GM19372 (cell line): Measurements from ENCODE around the gene HS3ST3A1.
"Not testable (repeated sequence)": the region's sequence is repeated elsewhere in the genome, so short reads cannot be mapped to it uniquely, and the experiment has no call there.

Source experiments
- ATAC-seq: cut with Tn5 transposase; IDR thresholded peaks from one replicate; pipeline ENCODE4 v1.9.1; 2021; ENCODE audit warnings: mild to moderate bottlenecking, low read depth, moderate library complexity; ENCODE audit not compliant: unreplicated experiment

The HS3ST3A1 gene

GRCh38 chr17:13576661-13577526, 24.8 kb downstream of the HS3ST3A1 start:
- ATAC-seq: no peak

- no peak for ATAC-seq
These were observed 25.8 kb downstream of the HS3ST3A1 start for GRCh38 chr17:13575922-13576419.

DNA sequence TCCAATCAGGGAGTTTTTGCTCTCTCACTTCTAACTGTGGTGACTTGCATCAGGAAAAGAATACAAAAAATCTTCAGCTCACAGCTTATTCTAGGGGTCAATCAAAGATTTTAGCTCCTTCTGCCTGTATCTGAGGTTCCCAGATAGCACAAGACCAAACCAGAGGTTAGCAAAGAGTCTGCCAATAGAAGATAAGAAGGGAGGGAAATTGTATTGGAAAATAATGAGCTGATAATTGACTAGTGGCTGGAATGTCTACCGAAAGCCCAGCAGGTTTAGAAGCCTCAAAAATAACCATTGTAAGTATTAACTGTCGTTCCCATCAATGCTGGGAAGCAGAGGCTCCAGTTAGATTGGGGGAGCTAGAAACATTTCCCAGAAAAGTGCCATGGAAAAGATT, 26.3 kb downstream of the HS3ST3A1 start:
- ATAC-seq: no peak

DNA sequence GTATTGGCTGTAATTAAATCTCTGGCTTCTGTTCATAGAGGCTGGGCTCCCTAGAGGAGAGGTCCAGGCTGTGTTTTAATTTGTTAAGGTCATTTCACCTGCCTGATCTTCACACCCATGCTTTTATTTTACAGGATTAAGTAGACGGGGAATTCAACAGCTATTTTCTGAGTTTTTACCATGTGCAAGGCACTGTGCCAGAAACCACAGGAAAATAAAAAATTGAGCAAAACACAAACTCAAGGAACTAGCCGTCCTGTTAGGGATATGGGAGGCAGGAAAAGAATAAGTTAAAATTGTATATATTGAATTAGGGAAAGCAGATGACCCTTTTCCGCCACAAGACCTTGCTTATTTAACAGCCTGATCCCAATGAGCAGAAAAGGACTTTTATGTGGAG, 29.1 kb downstream of the HS3ST3A1 start:
- no peak for ATAC-seq

DNA sequence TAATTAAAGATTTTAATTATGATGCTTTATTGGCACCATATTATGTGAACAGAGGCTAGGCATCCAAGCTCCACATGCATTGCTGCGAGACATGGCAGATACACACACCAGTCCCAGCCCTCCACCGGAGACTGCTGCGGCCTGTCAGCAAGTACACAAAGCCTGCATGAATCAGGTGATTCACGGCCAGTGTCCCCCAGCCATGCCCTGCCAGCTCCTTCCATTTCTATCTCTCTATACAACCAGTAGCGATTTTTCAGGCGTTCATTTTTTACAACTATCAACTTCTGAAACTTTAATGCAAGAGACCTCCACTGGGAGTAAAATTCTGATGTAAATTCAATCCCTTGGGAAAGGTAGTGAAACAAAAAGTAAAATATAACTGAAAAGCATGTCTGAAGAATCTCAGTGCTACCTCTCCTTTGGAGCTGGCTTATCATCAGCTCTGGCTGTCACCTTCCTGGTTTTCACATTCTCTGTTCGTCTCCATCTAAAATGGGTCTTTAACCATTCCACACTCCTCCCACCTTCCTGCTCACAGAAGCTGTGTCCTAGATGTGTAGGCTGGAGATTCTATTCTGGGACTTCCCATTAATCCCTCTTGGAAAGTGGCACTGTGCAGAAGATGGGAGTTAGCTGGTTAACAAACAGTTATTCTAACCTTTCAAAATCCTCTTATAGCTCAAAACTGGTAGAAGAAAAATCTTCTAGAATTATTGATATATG, 32.2 kb downstream of the HS3ST3A1 start:
- ATAC-seq: no peak

DNA sequence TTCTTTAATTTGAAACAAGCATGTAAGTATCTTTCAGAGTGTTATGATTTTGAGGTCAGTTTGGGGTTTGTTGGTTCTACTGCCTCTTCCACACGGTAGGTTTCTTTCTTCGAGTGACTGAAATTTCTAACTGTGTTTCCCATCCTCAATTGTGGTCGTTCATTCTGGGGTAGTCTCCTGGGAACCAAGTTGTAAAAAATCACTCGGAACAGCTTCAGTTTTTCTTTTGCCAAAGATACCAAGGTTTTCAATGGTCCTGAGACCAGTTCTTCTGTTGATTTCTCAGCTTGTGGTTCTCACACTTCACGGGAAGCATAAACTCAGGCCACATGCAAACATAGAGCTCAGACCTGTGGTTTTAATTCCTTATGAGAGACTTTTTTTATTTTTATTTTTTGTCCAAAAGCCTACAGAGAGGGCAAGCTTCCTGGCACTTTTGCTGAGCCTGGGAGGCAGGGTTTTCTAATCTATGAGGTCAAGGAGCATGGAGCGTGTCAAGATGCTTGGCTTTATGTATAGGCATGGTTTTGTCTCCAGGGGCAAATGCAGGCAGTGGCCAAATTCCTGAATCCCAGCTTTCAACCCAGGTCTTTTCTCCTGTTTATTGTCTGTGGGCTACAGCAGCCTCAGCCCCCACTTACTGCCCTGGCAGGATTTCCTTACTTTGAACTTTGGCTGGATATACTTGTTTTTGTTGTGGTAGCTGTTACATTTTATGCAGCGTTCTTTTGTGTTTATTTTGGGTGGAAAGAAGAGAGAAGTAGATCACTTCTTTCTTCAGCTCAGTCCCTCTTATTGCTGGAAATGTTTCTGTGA, 32.9 kb downstream of the HS3ST3A1 start:
- no peak for ATAC-seq

DNA sequence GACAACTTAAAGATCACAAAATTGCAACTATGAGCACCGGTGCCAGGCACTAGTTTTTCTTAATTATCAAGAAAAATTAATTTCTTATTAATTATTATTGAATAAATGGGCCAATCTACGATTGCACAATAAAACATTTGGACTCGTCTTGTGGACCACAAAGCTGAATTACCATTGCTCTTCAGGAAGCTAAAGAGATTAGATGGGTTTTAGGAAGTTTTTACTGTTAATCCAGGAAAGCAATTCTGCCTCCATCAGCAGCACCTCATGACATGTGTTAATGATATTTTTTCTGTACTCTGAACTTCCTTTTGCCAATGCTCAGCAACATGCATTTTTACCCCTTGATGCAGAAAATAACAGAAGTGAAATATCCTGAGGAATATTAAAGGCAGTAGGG, 37.9 kb downstream of the HS3ST3A1 start:
- no peak for ATAC-seq

- no peak for ATAC-seq
These were observed 39.4 kb downstream of the HS3ST3A1 start for GRCh38 chr17:13562271-13562800.

GRCh38 chr17:13561606-13562270, 40.0 kb downstream of the HS3ST3A1 start:
- no peak for ATAC-seq

GRCh38 chr17:13560935-13561334, 40.8 kb downstream of the HS3ST3A1 start:
- no peak for ATAC-seq

DNA sequence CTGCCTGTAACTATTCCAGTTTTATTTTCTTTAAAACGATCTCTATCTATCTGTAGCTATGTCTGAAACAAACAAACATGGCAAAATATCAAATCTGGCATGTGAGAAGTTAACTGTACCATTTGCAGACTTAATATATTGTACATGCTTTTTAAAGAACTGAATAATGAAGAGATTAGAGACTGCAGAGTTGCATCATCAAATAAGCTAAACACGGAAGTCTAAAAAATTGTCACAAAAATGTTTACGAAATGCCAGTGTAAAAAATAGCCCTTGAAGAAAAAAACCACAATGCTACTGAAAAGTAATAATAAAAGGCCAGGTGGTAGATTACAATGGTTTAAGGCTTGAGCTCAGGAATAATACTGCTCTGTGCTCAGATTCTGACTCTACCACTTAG, 43.1 kb downstream of the HS3ST3A1 start:
- ATAC-seq: no peak

DNA sequence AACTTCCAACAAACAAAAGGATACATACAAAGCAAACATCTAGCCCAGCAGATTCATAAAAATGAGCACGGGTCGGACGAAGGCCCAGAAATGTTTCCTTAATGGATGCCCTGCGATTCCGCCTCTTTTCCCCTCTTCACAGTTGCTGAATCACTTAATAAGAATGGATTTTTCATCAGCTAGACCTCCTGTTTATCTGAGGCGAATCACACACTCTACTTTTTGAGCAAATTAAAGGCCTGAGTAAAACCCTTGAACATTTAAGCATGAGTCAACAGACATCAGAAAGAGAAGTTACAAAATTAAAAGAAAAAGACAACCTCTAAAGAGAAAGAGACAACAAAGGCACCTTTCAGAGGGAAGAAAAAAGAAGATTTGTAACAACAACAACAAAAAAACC, 44.7 kb downstream of the HS3ST3A1 start:
- ATAC-seq: no peak

- no peak for ATAC-seq
These were observed 47.5 kb downstream of the HS3ST3A1 start for GRCh38 chr17:13554231-13554630.

- ATAC-seq: no peak
These were observed 51.4 kb downstream of the HS3ST3A1 start for GRCh38 chr17:13550291-13550690.

DNA sequence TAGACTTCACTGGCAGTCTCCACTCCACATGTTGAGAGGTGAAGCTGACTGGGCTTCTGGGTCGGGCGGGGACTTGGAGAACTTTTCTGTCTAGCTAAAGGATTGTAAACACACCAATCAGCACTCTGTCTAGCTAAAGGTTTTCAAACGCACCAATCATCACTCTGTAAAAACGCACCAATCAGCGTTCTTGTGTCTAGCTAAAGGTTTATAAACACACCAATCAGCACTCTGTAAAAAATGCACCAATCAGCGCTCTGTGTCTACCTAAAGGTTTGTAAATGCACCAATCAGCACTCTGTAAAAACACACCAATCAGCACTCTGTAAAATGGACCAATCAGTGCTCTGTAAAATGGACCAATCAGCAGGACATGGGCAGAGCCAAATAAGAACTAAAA, 53.2 kb downstream of the HS3ST3A1 start:
- ATAC-seq: not testable (repeated sequence)

DNA sequence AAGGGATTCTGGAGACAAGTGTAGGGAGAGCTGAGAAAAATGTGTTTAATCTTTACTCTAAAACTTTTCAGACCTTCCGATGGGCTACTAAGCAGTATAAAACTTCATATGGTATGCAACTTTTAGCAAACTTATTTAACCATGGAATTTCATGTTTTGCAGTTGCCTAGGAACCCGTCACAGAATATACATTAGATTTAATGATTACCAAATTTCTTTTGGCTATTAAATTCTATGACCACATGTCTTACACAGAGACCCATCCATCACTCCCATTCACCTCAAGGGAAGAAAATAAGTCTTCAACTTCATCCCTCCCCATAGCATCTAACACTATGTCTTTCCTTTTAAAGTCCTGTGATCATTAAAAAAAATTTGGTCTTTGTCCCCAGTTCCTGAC, 54.9 kb downstream of the HS3ST3A1 start:
- ATAC-seq: no peak

- no peak for ATAC-seq
These were observed 55.8 kb downstream of the HS3ST3A1 start for GRCh38 chr17:13545941-13546340.

DNA sequence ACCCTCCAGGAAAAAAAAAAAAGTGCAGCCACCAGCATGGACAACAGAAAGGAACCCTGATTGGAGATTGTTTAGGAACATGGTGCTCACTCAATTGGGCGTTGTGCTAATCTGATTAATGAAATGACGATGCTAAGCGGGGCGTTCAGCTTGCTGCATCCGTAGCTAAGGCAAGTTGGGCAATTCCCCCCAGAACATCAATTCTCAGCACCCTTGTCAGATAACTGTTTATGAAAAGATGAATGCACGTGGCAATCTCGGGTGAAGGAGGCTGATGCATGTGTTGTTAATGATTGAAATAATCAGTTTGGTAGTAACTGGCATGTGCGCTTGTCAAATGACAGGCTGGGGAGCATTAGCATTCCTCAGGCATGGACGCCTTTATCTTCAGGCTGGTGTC, 57.0 kb downstream of the HS3ST3A1 start:
- ATAC-seq: no peak

- no peak for ATAC-seq
These were observed 57.4 kb downstream of the HS3ST3A1 start for GRCh38 chr17:13544292-13544691.

GRCh38 chr17:13542636-13543035, 59.1 kb downstream of the HS3ST3A1 start:
- ATAC-seq: no peak
